Measurements from ENCODE around the gene ANKHD1. TPM values are rescaled to one million over a fixed set of nuclear protein-coding genes. Genes with fewer than 3 reads are reported as not detected.

The ANKHD1 gene
- total RNA-seq, 1 donor from 2014 or later: 82.3 TPM

DNA sequence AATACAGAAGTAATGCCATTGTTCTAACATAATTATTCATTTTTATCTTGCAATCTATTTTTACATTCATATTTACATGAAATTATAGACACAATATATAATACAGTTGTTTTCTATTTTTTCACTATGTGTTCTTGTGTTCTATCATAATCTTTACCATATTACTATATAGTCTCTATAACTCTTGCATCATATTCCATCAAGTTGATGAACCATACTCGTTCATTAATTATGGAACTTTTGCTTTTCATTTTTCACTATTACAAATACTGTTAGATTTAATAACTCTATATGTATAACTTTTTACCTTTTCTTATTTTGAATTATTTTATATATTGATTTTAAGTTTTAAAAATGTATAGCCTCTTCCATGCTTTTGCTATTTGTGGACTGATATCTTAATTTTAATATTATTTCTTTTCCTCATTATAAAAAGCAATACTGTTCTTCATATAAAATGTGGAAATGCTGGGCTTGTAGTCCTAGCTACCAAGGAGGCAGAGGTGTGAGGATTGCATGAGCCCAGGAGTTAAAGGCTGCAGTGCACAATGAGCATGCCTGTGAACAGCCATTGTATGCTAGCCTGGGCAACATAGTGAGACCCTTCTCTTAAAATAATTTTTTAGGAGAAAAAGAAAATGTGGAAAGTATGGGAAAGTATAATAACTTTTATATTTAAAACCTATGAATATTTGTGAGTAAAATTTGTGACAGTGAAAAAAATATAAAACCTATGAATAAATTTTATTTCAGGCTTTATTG is 65.5 kb downstream of the ANKHD1 start:
- peaks cover 20% of the 10 kb centered on the region for H3K36me3 Mint-ChIP-seq (ENCODE audit: unreplicated experiment)
- no peak overlapping the region for H3K27ac Mint-ChIP-seq (ENCODE audit: unreplicated experiment)
- TF ChIP-seq, protein P1, sequence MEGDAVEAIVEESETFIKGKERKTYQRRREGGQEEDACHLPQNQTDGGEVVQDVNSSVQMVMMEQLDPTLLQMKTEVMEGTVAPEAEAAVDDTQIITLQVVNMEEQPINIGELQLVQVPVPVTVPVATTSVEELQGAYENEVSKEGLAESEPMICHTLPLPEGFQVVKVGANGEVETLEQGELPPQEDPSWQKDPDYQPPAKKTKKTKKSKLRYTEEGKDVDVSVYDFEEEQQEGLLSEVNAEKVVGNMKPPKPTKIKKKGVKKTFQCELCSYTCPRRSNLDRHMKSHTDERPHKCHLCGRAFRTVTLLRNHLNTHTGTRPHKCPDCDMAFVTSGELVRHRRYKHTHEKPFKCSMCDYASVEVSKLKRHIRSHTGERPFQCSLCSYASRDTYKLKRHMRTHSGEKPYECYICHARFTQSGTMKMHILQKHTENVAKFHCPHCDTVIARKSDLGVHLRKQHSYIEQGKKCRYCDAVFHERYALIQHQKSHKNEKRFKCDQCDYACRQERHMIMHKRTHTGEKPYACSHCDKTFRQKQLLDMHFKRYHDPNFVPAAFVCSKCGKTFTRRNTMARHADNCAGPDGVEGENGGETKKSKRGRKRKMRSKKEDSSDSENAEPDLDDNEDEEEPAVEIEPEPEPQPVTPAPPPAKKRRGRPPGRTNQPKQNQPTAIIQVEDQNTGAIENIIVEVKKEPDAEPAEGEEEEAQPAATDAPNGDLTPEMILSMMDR (IDR thresholded peaks at IDR 0.05): no peak
- H3K27me3 Mint-ChIP-seq (ENCODE audit: unreplicated experiment): no peaks in the 10 kb centered on the region
- H3K4me3 Mint-ChIP-seq (ENCODE audit: unreplicated experiment): no peak overlapping the region
- no peaks in the 10 kb centered on the region for H3K4me1 Mint-ChIP-seq (ENCODE audit: unreplicated experiment)
- no peaks in the 10 kb centered on the region for H3K9me3 Mint-ChIP-seq (ENCODE audit: unreplicated experiment)
- no peak for DNase-seq (ENCODE audit: extremely low spot score, unreplicated experiment)

DNA sequence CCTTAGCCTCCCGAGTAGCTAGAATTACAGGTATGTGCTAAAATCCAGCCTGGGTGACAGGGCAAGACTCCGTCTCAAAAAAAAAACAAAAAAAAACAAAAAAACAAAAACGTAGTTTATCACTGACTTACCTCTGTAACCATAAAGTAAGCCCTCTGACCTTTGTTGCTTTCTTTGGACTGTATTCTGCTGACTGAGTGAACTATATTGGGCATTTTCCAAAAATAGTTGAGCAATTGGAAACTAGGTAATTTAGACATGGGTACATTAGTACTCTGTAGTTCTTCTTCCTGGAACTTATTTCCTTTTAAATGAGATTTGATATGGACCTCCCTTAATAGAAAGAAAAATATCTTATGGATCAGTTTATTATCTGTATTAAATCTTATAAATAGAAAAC is 66.6 kb downstream of the ANKHD1 start:
- no peaks in the 10 kb centered on the region for H3K4me1 Mint-ChIP-seq (ENCODE audit: unreplicated experiment)
- H3K4me3 Mint-ChIP-seq (ENCODE audit: unreplicated experiment): no peak overlapping the region
- H3K9me3 Mint-ChIP-seq (ENCODE audit: unreplicated experiment): no peaks in the 10 kb centered on the region
- no peak for DNase-seq (ENCODE audit: extremely low spot score, unreplicated experiment)
- peaks cover 18% of the 10 kb centered on the region for H3K36me3 Mint-ChIP-seq (ENCODE audit: unreplicated experiment)
- no peak overlapping the region for H3K27ac Mint-ChIP-seq (ENCODE audit: unreplicated experiment)
- TF ChIP-seq, protein P1 (IDR thresholded peaks at IDR 0.05): no peak
- H3K27me3 Mint-ChIP-seq (ENCODE audit: unreplicated experiment): no peaks in the 10 kb centered on the region

DNA sequence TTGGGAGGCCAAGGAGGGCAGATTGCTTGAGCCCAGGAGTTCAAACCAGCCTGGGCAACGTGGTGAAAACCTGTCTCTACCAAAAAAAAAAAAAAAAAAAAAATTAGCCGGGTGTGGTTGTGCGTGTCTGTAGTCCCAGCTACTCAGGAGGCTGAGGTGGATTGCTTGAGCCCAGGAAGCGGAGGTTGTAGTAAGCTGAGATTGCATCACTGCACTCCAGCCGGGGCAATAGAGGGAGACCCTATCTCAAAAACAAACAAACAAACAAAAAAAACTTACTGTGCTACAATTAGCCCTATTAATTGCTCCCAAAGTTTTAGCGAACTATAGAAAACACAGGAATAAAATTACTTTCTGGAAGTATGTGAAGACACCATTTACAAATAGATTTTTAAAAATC is 67.6 kb downstream of the ANKHD1 start:
- no peaks in the 10 kb centered on the region for H3K27me3 Mint-ChIP-seq (ENCODE audit: unreplicated experiment)

DNA sequence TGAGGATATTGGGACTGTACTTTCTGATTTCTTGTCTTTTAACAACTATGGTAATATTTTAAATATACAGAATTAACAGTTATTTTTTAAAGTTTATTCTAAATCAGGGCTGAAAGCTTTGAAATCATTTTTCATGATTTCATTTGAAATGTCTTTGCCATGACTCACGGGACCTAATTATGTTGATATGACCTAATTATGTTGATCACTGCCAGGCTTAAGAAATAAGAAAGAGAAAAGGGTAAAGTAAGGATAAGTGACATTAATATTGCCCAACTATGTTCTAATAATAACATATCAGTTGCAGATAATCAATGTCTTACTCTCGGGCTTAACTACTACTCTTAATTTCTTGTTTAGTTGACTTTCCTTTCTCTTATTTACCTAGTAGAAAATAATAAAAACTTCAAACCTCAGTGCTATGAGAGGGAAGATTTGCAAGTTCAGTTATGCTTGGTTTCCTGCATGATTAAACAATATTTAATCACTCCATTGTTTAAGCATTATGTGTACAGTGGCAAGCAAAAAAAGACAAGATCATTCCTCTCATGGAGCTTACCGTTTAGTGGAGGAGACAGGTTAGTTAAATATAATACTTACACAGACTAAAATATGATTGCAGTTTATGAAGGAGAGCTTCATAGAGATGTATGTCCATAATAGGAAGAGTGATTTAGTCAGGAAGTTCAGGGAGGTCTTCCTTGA is 78.8 kb downstream of the ANKHD1 start:
- DNase-seq (ENCODE audit: extremely low spot score, unreplicated experiment): no peak
- Mint-ChIP-seq H3K27me3 (ENCODE audit: unreplicated experiment) (no peaks in the 10 kb centered on the region), H3K4me3 (ENCODE audit: unreplicated experiment) (no peak overlapping the region), H3K27ac (ENCODE audit: unreplicated experiment) (no peak overlapping the region), H3K36me3 (ENCODE audit: unreplicated experiment) (peaks cover 31% of the 10 kb centered on the region), H3K4me1 (ENCODE audit: unreplicated experiment) (no peaks in the 10 kb centered on the region), H3K9me3 (ENCODE audit: unreplicated experiment) (no peaks in the 10 kb centered on the region)
- TF ChIP-seq, protein P1 (IDR thresholded peaks at IDR 0.05): no peak

More for the DNA sequence above, 67.6 kb downstream of the ANKHD1 start:
- Mint-ChIP-seq H3K27ac (ENCODE audit: unreplicated experiment) (no peak overlapping the region), H3K9me3 (ENCODE audit: unreplicated experiment) (no peaks in the 10 kb centered on the region), H3K4me1 (ENCODE audit: unreplicated experiment) (no peaks in the 10 kb centered on the region), H3K36me3 (ENCODE audit: unreplicated experiment) (peaks cover 18% of the 10 kb centered on the region), H3K4me3 (ENCODE audit: unreplicated experiment) (no peak overlapping the region)
- TF ChIP-seq, protein P1 (IDR thresholded peaks at IDR 0.05): no peak
- DNase-seq (ENCODE audit: extremely low spot score, unreplicated experiment): no peak

DNA sequence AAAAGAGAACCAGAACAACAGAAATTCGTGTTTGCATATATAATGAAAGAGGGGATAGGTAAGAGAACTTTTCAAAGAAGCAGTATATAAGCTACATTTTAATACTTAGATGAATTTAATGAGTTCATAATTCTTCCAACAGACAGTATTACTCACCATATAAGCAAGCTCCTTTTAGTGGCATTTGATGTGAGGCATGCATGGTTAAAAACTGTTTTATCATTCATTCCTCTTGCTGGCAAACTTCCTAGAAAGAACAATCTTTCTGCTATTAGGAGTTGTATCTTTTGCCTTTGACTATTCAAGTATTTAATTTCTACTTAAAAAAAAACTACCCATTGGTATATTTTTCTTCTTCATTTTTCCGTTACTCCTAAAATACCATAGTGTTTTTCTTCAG is 80.1 kb downstream of the ANKHD1 start:
- peaks cover 26% of the 10 kb centered on the region for H3K36me3 Mint-ChIP-seq (ENCODE audit: unreplicated experiment)
- H3K4me1 Mint-ChIP-seq (ENCODE audit: unreplicated experiment): no peaks in the 10 kb centered on the region
- no peak for DNase-seq (ENCODE audit: extremely low spot score, unreplicated experiment)
- no peaks in the 10 kb centered on the region for H3K9me3 Mint-ChIP-seq (ENCODE audit: unreplicated experiment)
- no peak overlapping the region for H3K4me3 Mint-ChIP-seq (ENCODE audit: unreplicated experiment)
- no peak overlapping the region for H3K27ac Mint-ChIP-seq (ENCODE audit: unreplicated experiment)
- TF ChIP-seq, protein P1 (IDR thresholded peaks at IDR 0.05): no peak
- H3K27me3 Mint-ChIP-seq (ENCODE audit: unreplicated experiment): no peaks in the 10 kb centered on the region

Data from osteocyte (in vitro differentiated cells).